GM12878 (cell line): ENCODE data around the gene CCDC57. TPM values are rescaled to one million over a fixed set of nuclear protein-coding genes. Genes with fewer than 3 reads are reported as not detected.

Experiments
- ATAC-seq: fragments of 200-7000 bp; cut with Tn5 transposase; 3 replicates; pipeline ENCODE4 v1.9.1; 2020; ENCODE audit warnings: mild to moderate bottlenecking, moderate library complexity
- BruUV-seq: library from RNA; stranded (reverse); fragments of 400-500 nt; replicated peaks from 2 replicates; lab custom pipeline; 2021; lab: Mats Ljungman, UMichigan
- CTCF ChIA-PET: fragments of 300-600 bp; sonication (Branson Sonifier 250); formaldehyde crosslinking; extraction: SDS; loops from one replicate; lab custom pipeline; 2021; ENCODE audit warnings: inconsistent platforms; lab: Yijun Ruan, JAX
- POLR2A ChIA-PET: fragments of 350-600 bp; formaldehyde crosslinking; extraction: SDS; loops from one replicate; lab custom pipeline; 2021; ENCODE audit warnings: inconsistent platforms; lab: Charles Lee
- RAD21 ChIA-PET: fragments of 300-600 bp; sonication (Branson Sonifier 250); formaldehyde crosslinking; loops from one replicate; lab custom pipeline; 2023; ENCODE audit warnings: antibody characterized with exemption; ENCODE audit not compliant: unreplicated experiment; lab: Charles Lee
- SMC1A ChIA-PET: fragments of 300-600 bp; sonication (Branson Sonifier 250); formaldehyde crosslinking; loops from one replicate; lab custom pipeline; 2023; ENCODE audit not compliant: unreplicated experiment, uncharacterized antibody; lab: Charles Lee
- DNase-seq: peaks from one replicate; pipeline ENCODE4 v3.0.0-alpha.2; 2011; ENCODE audit warnings: low read depth, low spot score
- FAIRE-seq: peaks from 3 replicates; lab custom pipeline; 2011; peaks lifted over from hg19 to GRCh38; lab: Jason Lieb, UNC
- H2AFZ ChIP-seq: 2 replicates; pipeline ENCODE4 v1.6.0; 2011; ENCODE audit warnings: low read depth, low read length, control low read depth; ENCODE audit not compliant: control insufficient read depth
- H3K27ac ChIP-seq: 2 replicates; pipeline ENCODE4 v1.5.1; 2011; ENCODE audit warnings: control low read depth; ENCODE audit not compliant: control insufficient read depth, insufficient read depth
- H3K27me3 ChIP-seq, 2 experiments: replicated peaks in 1 of 2; 2 replicates each; pipeline versions ENCODE4 v1.6.0 to v1.6.1; 2011; ENCODE audit warnings: low read length in 1 of 2; ENCODE audit not compliant: control insufficient read depth in 2 of 2, insufficient read depth in 2 of 2
- H3K36me3 ChIP-seq, 2 experiments: 2 replicates each; pipeline ENCODE4 v1.5.1; 2011; ENCODE audit warnings: low read length in 1 of 2; ENCODE audit not compliant: control insufficient read depth in 2 of 2, insufficient read depth in 2 of 2
- H3K4me1 ChIP-seq: 2 replicates; pipeline ENCODE4 v1.6.1; 2011; ENCODE audit warnings: mild to moderate bottlenecking, low read length, moderate library complexity, mixed read lengths; ENCODE audit not compliant: control insufficient read depth, insufficient read depth
- H3K4me2 ChIP-seq: 2 replicates; pipeline ENCODE4 v1.6.0; 2011; ENCODE audit warnings: control low read depth; ENCODE audit not compliant: control insufficient read depth, insufficient read depth
- H3K4me3 ChIP-seq: fragments of 200-600 bp; sonication (generic); 2 replicates; pipeline ENCODE4 v1.5.1; 2016
- H3K79me2 ChIP-seq: 2 replicates; pipeline ENCODE4 v1.6.0; 2011; ENCODE audit warnings: low read length; ENCODE audit not compliant: control insufficient read depth, insufficient read depth
- H3K9ac ChIP-seq: 2 replicates; pipeline ENCODE4 v1.8.0; 2011; ENCODE audit warnings: low read length, control low read depth, mixed read lengths; ENCODE audit not compliant: control insufficient read depth, insufficient read depth
- H3K9me3 ChIP-seq: replicated peaks from 3 replicates; pipeline ENCODE4 v1.5.1; 2011; ENCODE audit warnings: mild to moderate bottlenecking, low read length; ENCODE audit not compliant: control insufficient read depth, insufficient read depth
- H4K20me1 ChIP-seq: 2 replicates; pipeline ENCODE4 v1.6.0; 2011; ENCODE audit not compliant: control insufficient read depth, insufficient read depth
- HDGF ChIP-seq: fragments of 450-650 bp; IDR thresholded peaks from 2 replicates; pipeline ENCODE4 v1.6.1; 2016; ENCODE audit warnings: antibody characterized with exemption
- NR2C1 ChIP-seq: fragments of 450-650 bp; IDR thresholded peaks from 2 replicates; pipeline ENCODE4 v1.6.1; 2017; ENCODE audit warnings: antibody characterized with exemption, mild to moderate bottlenecking, moderate library complexity
- POLR2A ChIP-seq: IDR thresholded peaks from 2 replicates; pipeline ENCODE4 v1.6.1; 2011; ENCODE audit warnings: low read depth, mild to moderate bottlenecking, low read length
- POLR2AphosphoS2 ChIP-seq: IDR thresholded peaks from 2 replicates; pipeline ENCODE4 v1.6.1; 2011; ENCODE audit warnings: low read depth, mild to moderate bottlenecking, low read length, improper control_type of control experiment, moderate library complexity
- RELB ChIP-seq: fragments of 450-650 bp; IDR thresholded peaks from 2 replicates; pipeline ENCODE4 v1.6.1; 2017; ENCODE audit warnings: low read depth, mild to moderate bottlenecking, moderate library complexity
- WGBS: methylation state at CpG from one replicate; pipeline ENCODE4 v1.1.6; 2016; ENCODE audit warnings: low lambda C conversion rate; ENCODE audit not compliant: insufficient replicate concordance, insufficient coverage; ENCODE audit errors: missing lambda C conversion rate; 5-methylcytosine and 5-hydroxymethylcytosine counted together
- in situ Hi-C: fragments of 300-500 bp; cut with MboI; formaldehyde crosslinking; loops from 9 replicates; pipeline ENCODE4 v1.14.3; 2018; ENCODE audit warnings: mixed read lengths
- intact Hi-C: fragments of 100-400 bp; cut with micrococcal nuclease; formaldehyde crosslinking; loops from one replicate; pipeline ENCODE4 v1.14.2; 2022; ENCODE audit not compliant: unreplicated experiment
- polyA plus RNA-seq, 11 experiments: library from polyadenylated mRNA; depleted of rRNA in 4 of 11; unstranded in 6 of 11; stranded (reverse) in 5 of 11; fragments of >200 nt; fragmentation: Nextera tagmentation in 4 of 11; fragmentation: Illumina TruSeq in 1 of 11; extraction: Ambion mirVana in 4 of 11; extraction: Trizol in 1 of 11; gene quantifications; 1 replicate in 1 of 11; 2 replicates in 10 of 11; pipeline versions ENCODE4 v1.2.1 to v1.2.3, GENCODE V29; 2011 to 2016; ENCODE audit warnings: inconsistent platforms in 2 of 11, missing spikeins in 2 of 11, low read depth in 1 of 11
- total RNA-seq, 4 experiments: library from RNA; depleted of rRNA in 3 of 4; stranded (reverse); fragments of >200 nt in 3 of 4; fragmentation: Illumina TruSeq in 1 of 4; extraction: Trizol in 1 of 4; gene quantifications; 2 replicates each; pipeline versions ENCODE4 v1.2.1 to v1.2.3, GENCODE V29; 2013 to 2021

The CCDC57 gene
- total and polyA plus RNA-seq, 10 of the 15 experiments (the other 5 are each of a cell fraction or from before 2014, with no cell fraction given): 5.4 to 123 (median 45.8) TPM

GRCh38 chr17:82080789-82081464 is 131.7 kb downstream of the CCDC57 start:
- WGBS: 96% methylated on average over 44 of the region's 44 CpGs
- RAD21 ChIA-PET: no interaction called here
- H3K9ac ChIP-seq: no peak overlapping the region
- no peak overlapping the region for H3K4me2 ChIP-seq
- ATAC-seq (no peak), FAIRE-seq (no peak), DNase-seq (no peak)
- BruUV-seq: no TSS peak
- SMC1A ChIA-PET: no interaction called here
- H3K27me3 ChIP-seq: no peaks in the 10 kb centered on the region
- no peak overlapping the region for H3K27ac ChIP-seq
- H3K36me3 ChIP-seq: peaks cover 14 to 59% of the 10 kb centered on the region in 2 experiments; a peak in 3 of 4 replicates
- no peaks in the 10 kb centered on the region for H3K79me2 ChIP-seq
- H3K9me3 ChIP-seq: no peaks in the 10 kb centered on the region
- no peaks in the 10 kb centered on the region for H4K20me1 ChIP-seq
- in situ Hi-C loops (no loop called here), intact Hi-C loops (no loop called here)
- CTCF ChIA-PET: no interaction called here
- H3K4me3 ChIP-seq: no peak overlapping the region
- no peak overlapping the region for H2AFZ ChIP-seq
- H3K4me1 ChIP-seq: no peaks in the 10 kb centered on the region
- TF ChIP-seq HDGF (no peak), RELB (no peak), POLR2A (peak; percentile 35; the same call in 1 of the 2 replicates), NR2C1 (no peak), POLR2AphosphoS2 (0 out of 2 replicates have a peak, but pooled peaks have one; percentile 28)
- POLR2A ChIA-PET: no interaction called here
